ENCODE data around the gene CLEC4F.

CLEC4F gene

GRCh38 chr2:70785137-70785911, 35.1 kb downstream of the CLEC4F start:
- peak; percentile 61 for DNase-seq (ENCODE audit: low spot score)

GRCh38 chr2:70784320-70784719, 36.1 kb downstream of the CLEC4F start:
- no peak for DNase-seq (ENCODE audit: low spot score)

- DNase-seq (ENCODE audit: low spot score) = no peak
These were observed 40.4 kb downstream of the CLEC4F start for GRCh38 chr2:70779911-70780545.

- DNase-seq (ENCODE audit: low spot score) = no peak
These were observed 40.9 kb downstream of the CLEC4F start for GRCh38 chr2:70779491-70779890.

GRCh38 chr2:70778676-70779075, 41.7 kb downstream of the CLEC4F start:
- no peak for DNase-seq (ENCODE audit: low spot score)

- no peak for DNase-seq (ENCODE audit: low spot score)
These were observed 42.9 kb downstream of the CLEC4F start for GRCh38 chr2:70777450-70777849.

GRCh38 chr2:70776266-70776665, 44.1 kb downstream of the CLEC4F start:
- DNase-seq (ENCODE audit: low spot score) = no peak

- no peak for DNase-seq (ENCODE audit: low spot score)
These were observed 45.3 kb downstream of the CLEC4F start for GRCh38 chr2:70775141-70775540.

GRCh38 chr2:70772486-70773155, 47.8 kb downstream of the CLEC4F start:
- no peak for DNase-seq (ENCODE audit: low spot score)

- DNase-seq (ENCODE audit: low spot score) = no peak
These were observed 49.0 kb downstream of the CLEC4F start for GRCh38 chr2:70771446-70771845.

- DNase-seq (ENCODE audit: low spot score) = no peak
These were observed 50.9 kb downstream of the CLEC4F start for GRCh38 chr2:70769450-70769849.

- DNase-seq (ENCODE audit: low spot score) = no peak
These were observed 51.8 kb downstream of the CLEC4F start for GRCh38 chr2:70768590-70769085.

- peak; percentile 34 for DNase-seq (ENCODE audit: low spot score)
These were observed 52.5 kb downstream of the CLEC4F start, which contains the start of gene ADD2 for GRCh38 chr2:70767699-70768589. Gene ADD2 (minus strand): TSS chr2:70768200. CDS start chr2:70706408, 61,792 bp downstream.

- no peak for DNase-seq (ENCODE audit: low spot score)
These were observed 53.2 kb downstream of the CLEC4F start for GRCh38 chr2:70767079-70767698.

GRCh38 chr2:70766357-70767078, 53.9 kb downstream of the CLEC4F start:
- DNase-seq (ENCODE audit: low spot score) = no peak

- DNase-seq (ENCODE audit: low spot score) = no peak
These were observed 54.9 kb downstream of the CLEC4F start for GRCh38 chr2:70765507-70765906.

- DNase-seq (ENCODE audit: low spot score) = peak; percentile 29
These were observed 61.0 kb downstream of the CLEC4F start for GRCh38 chr2:70759446-70759845.
